Endothelial cell (in vitro differentiated cells): Measurements from ENCODE around the gene PPP3CA. TPM values are rescaled to one million over a fixed set of nuclear protein-coding genes. Genes with fewer than 3 reads are reported as not detected.

Experiments
- DNase-seq: peaks from one replicate; pipeline ENCODE4 v3.0.0; 2021; ENCODE audit warnings: low spot score
- H3K27ac Mint-ChIP-seq: one replicate; pipeline ENCODE4 v1.8.0; 2021; ENCODE audit warnings: mixed read lengths, inconsistent platforms; ENCODE audit not compliant: unreplicated experiment
- H3K27me3 Mint-ChIP-seq: one replicate; pipeline ENCODE4 v1.8.0; 2021; ENCODE audit warnings: mild to moderate bottlenecking, moderate library complexity, mixed read lengths, inconsistent platforms; ENCODE audit not compliant: unreplicated experiment
- H3K36me3 Mint-ChIP-seq: one replicate; pipeline ENCODE4 v1.8.0; 2021; ENCODE audit warnings: mild to moderate bottlenecking, low read depth, mixed read lengths, inconsistent platforms; ENCODE audit not compliant: unreplicated experiment
- H3K4me1 Mint-ChIP-seq: one replicate; pipeline ENCODE4 v1.8.0; 2021; ENCODE audit warnings: mild to moderate bottlenecking, mixed read lengths, inconsistent platforms; ENCODE audit not compliant: unreplicated experiment
- H3K4me3 Mint-ChIP-seq: one replicate; pipeline ENCODE4 v1.8.0; 2021; ENCODE audit warnings: mild to moderate bottlenecking, mixed read lengths, inconsistent platforms; ENCODE audit not compliant: unreplicated experiment
- H3K9me3 Mint-ChIP-seq: one replicate; pipeline ENCODE4 v1.8.0; 2021; ENCODE audit warnings: mixed read lengths, inconsistent platforms; ENCODE audit not compliant: unreplicated experiment
- CTCF ChIP-seq: fragments of 200-600 bp; sonication (generic); IDR thresholded peaks from one replicate; pipeline ENCODE4 v1.5.0; 2021; ENCODE audit warnings: antibody characterized with exemption; ENCODE audit not compliant: unreplicated experiment
- total RNA-seq: library from RNA; stranded (reverse); fragmentation: NEBNext Ultra II Directional; extraction: Animal tissue kit (Norgen Biotek cat#: 25700); gene quantifications from one replicate; pipeline ENCODE4 v1.2.1, GENCODE V29; 2021; ENCODE audit not compliant: unreplicated experiment

Gene PPP3CA
- total RNA-seq, 1 donor from 2014 or later: 60.5 TPM

- no peak for TF ChIP-seq CTCF
- Mint-ChIP-seq H3K4me3 (no peak overlapping the region), H3K27ac (peak overlapping the region; percentile 82), H3K36me3 (no peaks in the 10 kb centered on the region), H3K4me1 (peaks cover 28% of the 10 kb centered on the region), H3K9me3 (no peaks in the 10 kb centered on the region), H3K27me3 (peaks cover 3% of the 10 kb centered on the region)
- peak; percentile 26 for DNase-seq
Measured at GRCh38 chr4:101191302-101192098, 155.8 kb downstream of the PPP3CA start.

- no peak for TF ChIP-seq CTCF
- H3K4me3 Mint-ChIP-seq: no peak overlapping the region
- H3K36me3 Mint-ChIP-seq: no peaks in the 10 kb centered on the region
- peaks cover 3% of the 10 kb centered on the region for H3K27me3 Mint-ChIP-seq
- no peak for DNase-seq
- H3K9me3 Mint-ChIP-seq: no peaks in the 10 kb centered on the region
- H3K4me1 Mint-ChIP-seq: peaks cover 28% of the 10 kb centered on the region
- no peak overlapping the region for H3K27ac Mint-ChIP-seq
Measured at GRCh38 chr4:101190751-101191150, 156.6 kb downstream of the PPP3CA start.

GRCh38 chr4:101188906-101189305, 158.4 kb downstream of the PPP3CA start:
- Mint-ChIP-seq H3K27ac (no peak overlapping the region), H3K4me3 (no peak overlapping the region), H3K36me3 (peaks cover under 1% of the 10 kb centered on the region), H3K27me3 (peaks cover 3% of the 10 kb centered on the region), H3K9me3 (no peaks in the 10 kb centered on the region), H3K4me1 (peaks cover 28% of the 10 kb centered on the region)
- no peak for DNase-seq
- TF ChIP-seq CTCF: no peak

GRCh38 chr4:101187841-101188240, 159.5 kb downstream of the PPP3CA start:
- no peak for TF ChIP-seq CTCF

GRCh38 chr4:101186567-101187184, 160.7 kb downstream of the PPP3CA start:
- no peak for TF ChIP-seq CTCF
- Mint-ChIP-seq H3K4me1 (peaks cover 19% of the 10 kb centered on the region), H3K9me3 (no peaks in the 10 kb centered on the region), H3K4me3 (no peak overlapping the region), H3K27ac (no peak overlapping the region), H3K36me3 (peaks cover 18% of the 10 kb centered on the region), H3K27me3 (peaks cover 1% of the 10 kb centered on the region)
- DNase-seq: no peak

More at GRCh38 chr4:101187841-101188240, 159.5 kb downstream of the PPP3CA start:
- Mint-ChIP-seq H3K9me3 (no peaks in the 10 kb centered on the region), H3K27me3 (peaks cover 3% of the 10 kb centered on the region), H3K4me1 (peaks cover 28% of the 10 kb centered on the region), H3K36me3 (peaks cover 8% of the 10 kb centered on the region), H3K27ac (no peak overlapping the region), H3K4me3 (no peak overlapping the region)
- no peak for DNase-seq
